ENCODE results near the gene STEAP1. TPM values are rescaled to one million over a fixed set of nuclear protein-coding genes. Genes with fewer than 3 reads are reported as not detected.
"Not testable (repeated sequence)": the region's sequence is repeated elsewhere in the genome, so short reads cannot be mapped to it uniquely, and the experiment has no call there.

Gene STEAP1
- total RNA-seq, 1 experiment from 2014 or later, result 5.5 TPM

- H3K36me3 ChIP-seq (ENCODE audit: control insufficient read depth, insufficient read depth, low read length); in situ Hi-C loops (cut with HindIII; ENCODE audit: low pct_unique_long_range_greater_than_20kb, low sequenced_read_pairs); H3K4me1 ChIP-seq (ENCODE audit: control insufficient read depth, insufficient read depth, low read length); intact Hi-C loops (cut with micrococcal nuclease; ENCODE audit: unreplicated experiment); POLR2A ChIA-PET; CTCF ChIA-PET; H3K4me3 ChIP-seq (ENCODE audit: low read depth in 2 of 2, low read length in 2 of 2); H3K27ac ChIP-seq (ENCODE audit: low read length); H3K27me3 ChIP-seq (ENCODE audit: control insufficient read depth, insufficient read depth, low read length); BruUV-seq (replicated peaks); H3K9me3 ChIP-seq (ENCODE audit: control insufficient read depth, insufficient read depth, low read depth, low read length); ATAC-seq; DNase-seq (ENCODE audit: low read depth, low spot score): not testable (repeated sequence)
These were observed 3.1 kb downstream of the STEAP1 start for GRCh38 chr7:90157331-90157730.

GRCh38 chr7:90157761-90158350, 3.6 kb downstream of the STEAP1 start:
- intact Hi-C loops (cut with micrococcal nuclease; ENCODE audit: unreplicated experiment); H3K4me1 ChIP-seq (ENCODE audit: control insufficient read depth, insufficient read depth, low read length); H3K27ac ChIP-seq (ENCODE audit: low read length); in situ Hi-C loops (cut with HindIII; ENCODE audit: low pct_unique_long_range_greater_than_20kb, low sequenced_read_pairs); CTCF ChIA-PET; DNase-seq (ENCODE audit: low read depth, low spot score); POLR2A ChIA-PET; H3K27me3 ChIP-seq (ENCODE audit: control insufficient read depth, insufficient read depth, low read length); H3K4me3 ChIP-seq (ENCODE audit: low read depth in 2 of 2, low read length in 2 of 2); BruUV-seq (replicated peaks); ATAC-seq; H3K9me3 ChIP-seq (ENCODE audit: control insufficient read depth, insufficient read depth, low read depth, low read length); H3K36me3 ChIP-seq (ENCODE audit: control insufficient read depth, insufficient read depth, low read length): not testable (repeated sequence)

GRCh38 chr7:90163534-90163933, 9.3 kb downstream of the STEAP1 start:
- H3K4me3 ChIP-seq (ENCODE audit: low read depth in 2 of 2, low read length in 2 of 2), result no peak overlapping the region
- no peak for ATAC-seq
- ChIA-PET POLR2A (no interaction called here), CTCF (no interaction called here)
- intact Hi-C loops (cut with micrococcal nuclease; ENCODE audit: unreplicated experiment), result no loop called here
- H3K27me3 ChIP-seq (ENCODE audit: control insufficient read depth, insufficient read depth, low read length), result no peaks in the 10 kb centered on the region
- no peak overlapping the region for H3K27ac ChIP-seq (ENCODE audit: low read length)
- no peaks in the 10 kb centered on the region for H3K4me1 ChIP-seq (ENCODE audit: control insufficient read depth, insufficient read depth, low read length)
- no peaks in the 10 kb centered on the region for H3K36me3 ChIP-seq (ENCODE audit: control insufficient read depth, insufficient read depth, low read length)
- in situ Hi-C loops (cut with HindIII; ENCODE audit: low pct_unique_long_range_greater_than_20kb, low sequenced_read_pairs), result no loop called here
- no TSS peak for BruUV-seq (replicated peaks)
- DNase-seq (ENCODE audit: low read depth, low spot score), result no peak
- TF ChIP-seq POLR2AphosphoS5 (IDR thresholded peaks at IDR 0.05; ENCODE audit: low read depth, low read length), result no peak
- no peaks in the 10 kb centered on the region for H3K9me3 ChIP-seq (ENCODE audit: control insufficient read depth, insufficient read depth, low read depth, low read length)

GRCh38 chr7:90165724-90166123, 11.5 kb downstream of the STEAP1 start:
- TF ChIP-seq CTCF (IDR thresholded peaks at IDR 0.05), result no peak
- no peak for TF ChIP-seq SIN3A (IDR thresholded peaks at IDR 0.05; ENCODE audit: borderline replicate concordance, insufficient read depth, low read depth, low read length)
- TF ChIP-seq REST (IDR thresholded peaks at IDR 0.05; ENCODE audit: insufficient read depth in 1 of 2, low read depth in 2 of 2, low read length in 1 of 2), result no peak
- no peak for TF ChIP-seq TCF7L2 (IDR thresholded peaks at IDR 0.05; ENCODE audit: low read depth, low read length)
- TF ChIP-seq POLR2AphosphoS5 (IDR thresholded peaks at IDR 0.05; ENCODE audit: low read depth, low read length), result no peak
- ChIA-PET CTCF (no interaction called here), POLR2A (no interaction called here)
- no TSS peak for BruUV-seq (replicated peaks)
- Histone ChIP-seq H3K36me3 (ENCODE audit: control insufficient read depth, insufficient read depth, low read length) (no peaks in the 10 kb centered on the region), H3K4me3 (ENCODE audit: low read depth in 2 of 2, low read length in 2 of 2) (no peak overlapping the region), H3K27ac (ENCODE audit: low read length) (no peak overlapping the region), H3K4me1 (ENCODE audit: control insufficient read depth, insufficient read depth, low read length) (no peaks in the 10 kb centered on the region), H3K9me3 (ENCODE audit: control insufficient read depth, insufficient read depth, low read depth, low read length) (peaks cover 14% of the 10 kb centered on the region; the same call in 1 of the 2 replicates), H3K27me3 (ENCODE audit: control insufficient read depth, insufficient read depth, low read length) (no peaks in the 10 kb centered on the region)
- DNase-seq (ENCODE audit: low read depth, low spot score) (no peak), ATAC-seq (no peak)
- intact Hi-C loops (cut with micrococcal nuclease; ENCODE audit: unreplicated experiment) (no loop called here), in situ Hi-C loops (cut with HindIII; ENCODE audit: low pct_unique_long_range_greater_than_20kb, low sequenced_read_pairs) (no loop called here)

Measured in Panc1 (cell line).